HL-60/S4 treated with phorbol 12-myristate 13-acetate at 8.2 ng/mL for 4 days and 3 days (cell line): ENCODE data around the gene FAM168B.

Experiments used
- in situ Hi-C: fragments of 300-500 bp; cut with MboI; formaldehyde crosslinking; loops from 2 replicates; pipeline ENCODE4 v1.15.0; 2022; ENCODE audit warnings: low sequenced_read_pairs

The FAM168B gene

DNA sequence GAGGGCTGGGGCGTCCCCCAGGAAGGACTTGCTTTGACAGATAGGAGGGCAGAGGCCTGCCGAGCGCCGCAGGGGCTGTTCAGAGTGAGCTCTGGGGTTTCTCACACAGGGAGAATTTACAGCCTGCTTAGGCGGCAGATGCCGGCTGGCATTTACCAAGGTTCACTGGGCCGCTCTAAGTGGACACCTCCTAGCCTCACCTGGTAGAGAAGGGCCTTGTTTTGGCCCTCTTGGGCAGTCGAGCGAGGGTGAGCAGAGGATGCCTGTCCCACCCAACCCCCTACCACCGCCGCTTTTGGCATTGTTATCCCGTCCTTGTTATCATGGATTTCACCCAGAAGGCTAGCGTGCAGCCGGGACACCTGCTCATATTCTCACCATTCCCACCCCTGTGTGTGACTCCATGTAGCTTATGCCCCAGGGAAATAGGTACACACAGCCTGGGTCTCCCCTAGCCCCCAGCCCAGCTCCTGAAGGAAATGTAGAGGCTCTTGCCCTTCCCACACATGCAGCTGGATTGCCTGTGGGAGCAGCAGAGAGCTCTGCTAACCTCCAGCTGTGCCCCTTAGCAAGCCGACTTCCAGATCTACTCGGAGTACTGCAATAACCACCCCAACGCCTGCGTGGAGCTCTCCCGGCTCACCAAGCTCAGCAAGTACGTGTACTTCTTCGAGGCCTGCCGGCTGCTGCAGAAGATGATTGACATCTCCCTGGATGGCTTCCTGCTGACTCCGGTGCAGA lies 52.4 kb downstream of the FAM168B start:
- in situ Hi-C loops, result no loop called here

DNA sequence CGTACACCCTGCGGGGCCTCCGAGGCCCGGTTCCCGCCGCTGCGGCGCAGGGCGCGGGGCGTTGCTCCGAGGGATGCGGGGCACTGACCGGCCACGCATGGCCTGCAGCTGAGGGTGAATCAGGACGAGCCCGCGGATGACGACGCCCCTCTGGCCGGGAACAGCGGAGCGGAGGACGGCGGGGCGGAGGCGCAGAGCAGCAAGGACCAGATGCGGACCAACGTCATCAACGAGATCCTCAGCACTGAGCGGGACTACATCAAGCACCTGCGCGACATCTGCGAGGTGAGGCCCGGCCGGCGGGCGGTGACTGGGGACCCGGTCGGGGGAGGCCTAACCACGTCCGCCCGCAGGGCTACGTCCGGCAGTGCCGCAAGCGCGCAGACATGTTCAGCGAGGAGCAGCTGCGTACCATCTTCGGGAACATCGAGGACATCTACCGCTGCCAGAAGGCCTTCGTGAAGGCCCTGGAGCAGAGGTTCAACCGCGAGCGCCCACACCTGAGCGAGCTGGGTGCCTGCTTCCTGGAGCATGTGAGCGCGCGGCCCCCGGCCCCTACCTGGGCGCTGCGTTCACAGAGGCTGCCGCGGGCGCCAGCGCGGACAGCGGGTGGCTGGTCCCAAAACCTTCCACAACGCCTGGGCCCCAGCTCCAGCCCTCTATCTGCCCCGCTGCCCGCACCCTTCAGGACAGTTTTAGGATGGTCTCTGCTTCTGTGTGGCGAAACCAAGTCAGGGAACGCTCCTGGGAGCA lies 53.2 kb downstream of the FAM168B start:
- in situ Hi-C loops, result no loop called here

- in situ Hi-C loops, result no loop called here
Observed at GRCh38 chr2:131039535-131039907, 53.7 kb downstream of the FAM168B start.

DNA sequence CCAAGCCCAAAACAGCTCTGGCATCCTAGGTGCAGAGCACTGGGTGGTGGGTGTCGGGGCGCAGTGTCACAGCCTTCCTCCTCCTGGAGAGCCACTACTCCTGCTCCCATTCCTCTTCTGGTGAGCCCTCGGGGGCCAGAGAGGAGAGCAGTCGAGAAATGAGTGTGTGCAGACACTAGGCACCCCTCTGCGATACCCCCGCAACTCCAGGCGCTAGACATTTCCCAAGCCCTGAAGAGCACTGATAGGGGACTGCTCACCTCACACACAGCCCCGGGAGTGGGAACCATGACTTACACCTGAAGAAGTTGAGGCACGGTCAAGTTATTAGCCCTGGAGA lies 54.2 kb downstream of the FAM168B start:
- in situ Hi-C loops, result no loop called here

GRCh38 chr2:131038258-131039100 lies 54.8 kb downstream of the FAM168B start:
- in situ Hi-C loops, result no loop called here

GRCh38 chr2:131037398-131038257 lies 55.6 kb downstream of the FAM168B start:
- in situ Hi-C loops, result no loop called here

DNA sequence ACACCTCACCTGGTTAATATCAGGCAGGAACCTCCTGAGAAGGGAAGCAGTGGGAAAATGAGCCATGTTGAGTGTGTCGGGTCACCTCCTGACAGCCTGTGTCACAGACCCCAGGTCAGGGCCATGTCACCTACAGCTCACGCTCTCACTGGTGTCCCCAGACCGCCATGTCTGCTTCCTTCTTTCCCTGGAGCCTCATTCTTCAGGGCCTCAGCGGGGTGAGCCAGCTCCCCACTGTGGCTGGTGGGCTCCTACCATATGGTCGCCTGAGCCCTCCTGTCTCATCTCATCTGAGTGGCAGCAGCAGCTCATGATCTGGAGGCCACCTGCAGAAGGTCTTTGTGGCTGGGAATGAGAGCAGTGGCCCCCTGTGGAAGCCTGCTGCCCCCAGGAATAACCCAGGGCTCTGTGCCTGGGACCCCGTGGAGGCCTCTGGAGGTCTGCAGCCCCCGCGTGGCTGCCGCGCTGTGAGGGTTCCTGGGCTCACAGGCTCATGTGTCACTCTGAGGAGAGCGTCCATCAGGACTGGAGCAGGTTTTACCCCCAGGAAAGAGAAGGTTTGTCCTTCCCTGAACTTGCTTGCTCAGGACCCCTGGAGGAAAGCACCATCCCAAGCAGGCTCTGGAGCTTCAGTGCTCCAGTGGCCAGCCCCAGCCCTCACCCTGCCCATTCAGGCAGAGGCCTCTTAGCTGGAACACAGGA lies 56.4 kb downstream of the FAM168B start:
- in situ Hi-C loops, result no loop called here

DNA sequence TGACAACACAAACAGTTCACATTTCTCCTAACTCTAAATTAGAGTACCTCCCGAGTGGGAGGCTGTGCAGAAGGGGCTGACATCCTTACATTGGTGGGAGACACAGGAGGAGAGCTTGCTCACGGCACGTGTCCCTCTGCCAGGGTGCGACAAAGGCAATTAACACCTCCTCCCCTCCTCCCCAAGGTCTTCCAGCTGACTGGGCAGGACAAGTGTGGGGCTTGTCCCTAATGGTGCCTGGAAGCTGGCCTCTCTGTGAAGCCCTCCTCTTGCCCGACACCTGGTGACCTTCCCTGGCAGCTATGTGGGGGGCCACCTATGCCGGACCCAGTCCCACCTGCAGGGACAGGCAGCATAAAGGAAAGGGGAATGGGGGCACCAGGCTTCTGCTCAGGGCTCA lies 57.0 kb downstream of the FAM168B start:
- in situ Hi-C loops, result no loop called here

GRCh38 chr2:131035826-131036231 lies 57.4 kb downstream of the FAM168B start:
- in situ Hi-C loops, result no loop called here

DNA sequence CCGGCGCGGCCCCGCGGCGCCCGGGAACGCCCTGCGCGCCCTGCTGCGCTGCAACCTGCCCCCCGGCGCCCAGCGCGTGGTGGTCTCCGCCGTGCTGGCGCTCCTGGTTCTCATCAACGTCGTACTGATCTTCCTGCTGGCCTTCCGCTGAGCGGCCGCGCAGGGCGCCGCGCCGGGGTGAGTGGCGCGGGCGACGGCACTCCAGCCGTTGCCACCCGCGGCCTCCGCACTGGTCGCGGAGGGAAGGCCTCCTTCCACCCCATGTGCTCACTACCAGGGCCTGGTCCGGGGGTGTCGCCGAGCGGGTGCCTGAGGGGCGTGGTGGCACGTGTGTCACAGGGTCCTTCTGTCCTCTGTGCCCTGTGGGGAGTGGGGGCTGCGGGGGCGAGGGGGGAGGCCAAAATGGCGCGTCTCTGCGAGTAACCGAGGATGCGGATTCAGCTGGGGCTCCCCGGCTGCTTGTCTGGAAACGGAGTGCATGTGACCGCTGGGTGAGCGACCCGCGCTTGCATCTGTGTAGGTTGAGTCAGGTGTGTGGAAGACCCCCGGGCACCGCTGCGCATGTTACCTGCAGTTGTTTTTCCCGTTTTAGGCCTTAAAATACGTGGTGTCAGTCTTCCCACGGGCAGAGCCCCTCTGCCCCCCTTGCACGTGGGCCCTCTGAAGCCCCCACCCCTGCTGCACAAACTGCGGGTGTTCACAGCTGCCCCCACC lies 58.0 kb downstream of the FAM168B start:
- in situ Hi-C loops, result no loop called here

- in situ Hi-C loops, result no loop called here
Observed at GRCh38 chr2:131034122-131035051, 58.9 kb downstream of the FAM168B start.

DNA sequence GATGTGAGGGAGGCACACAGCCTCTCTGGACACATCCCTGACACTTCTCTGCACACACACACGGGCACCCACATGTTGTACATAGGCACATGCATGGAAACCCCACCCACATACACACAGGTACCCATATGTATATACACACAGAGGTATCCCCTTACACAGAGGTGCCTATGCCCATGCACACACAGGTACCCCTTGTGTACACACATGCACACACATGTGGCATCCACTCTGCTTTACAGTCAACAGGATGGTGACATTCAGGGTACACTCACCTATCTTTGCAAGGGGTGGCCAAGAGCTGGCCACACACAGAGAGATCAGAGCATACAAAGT lies 59.5 kb downstream of the FAM168B start:
- in situ Hi-C loops, result no loop called here

DNA sequence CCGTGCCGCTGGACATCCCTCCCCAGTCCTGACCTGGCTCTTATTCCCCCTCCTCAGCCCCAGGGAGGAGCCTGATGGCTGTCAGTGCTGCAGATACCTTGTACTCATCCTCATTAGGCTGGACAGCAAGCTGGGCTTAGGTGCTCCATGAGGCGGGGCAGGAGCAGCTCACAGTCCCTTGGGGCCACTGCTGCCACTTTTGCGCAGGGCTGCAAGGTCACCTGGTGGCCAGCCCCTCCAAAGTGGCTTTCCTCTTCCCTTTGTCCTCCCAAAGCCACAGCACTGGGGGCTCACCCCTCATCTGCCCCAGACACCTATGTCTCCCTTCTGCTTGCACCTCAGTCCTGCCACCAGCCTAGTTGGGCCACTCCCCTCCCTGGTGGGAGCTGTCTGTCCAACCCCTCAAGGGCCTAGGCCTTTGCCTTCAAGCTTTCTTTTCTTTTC lies 60.8 kb downstream of the FAM168B start:
- in situ Hi-C loops, result no loop called here

DNA sequence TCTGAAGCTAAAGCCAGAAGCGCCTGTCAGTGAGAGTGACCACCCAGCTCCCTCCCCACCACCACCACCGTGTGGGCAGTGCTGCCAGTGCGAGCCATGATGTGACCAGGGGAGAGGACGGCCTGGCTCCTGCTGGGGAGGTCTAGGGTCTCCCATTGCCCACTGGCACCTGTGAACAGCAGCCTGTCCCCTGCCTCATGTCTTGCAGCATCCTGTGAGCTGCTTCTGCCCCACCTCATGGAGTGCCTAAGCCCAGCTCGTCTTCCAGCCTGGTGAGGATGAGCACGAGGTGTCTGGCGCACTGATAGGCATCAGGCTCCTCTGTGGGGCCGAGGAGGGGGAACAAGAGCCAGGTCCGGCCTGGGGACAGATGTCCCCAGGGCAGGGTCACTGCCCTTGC lies 61.4 kb downstream of the FAM168B start:
- in situ Hi-C loops, result no loop called here

DNA sequence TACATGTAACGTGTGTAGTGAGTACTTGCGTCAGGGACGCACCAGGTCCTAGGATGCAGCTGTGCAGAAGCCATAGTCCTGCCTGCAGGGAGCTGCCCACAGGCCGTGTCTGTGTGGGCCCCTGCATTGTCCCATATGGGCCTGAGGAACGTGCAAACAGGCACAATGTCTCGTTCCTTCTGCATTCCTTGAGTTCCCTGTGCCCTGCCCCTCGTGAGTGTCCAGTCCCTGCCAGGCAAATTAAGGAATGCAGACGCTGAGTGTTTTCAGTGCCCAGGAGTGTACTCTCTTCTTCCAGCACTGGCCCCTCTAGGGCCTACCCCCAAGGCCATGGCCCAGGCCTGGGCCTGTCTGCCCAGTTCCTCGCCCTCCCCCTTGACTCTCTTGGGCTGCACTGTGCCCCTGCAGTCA lies 61.8 kb downstream of the FAM168B start:
- in situ Hi-C loops, result no loop called here

DNA sequence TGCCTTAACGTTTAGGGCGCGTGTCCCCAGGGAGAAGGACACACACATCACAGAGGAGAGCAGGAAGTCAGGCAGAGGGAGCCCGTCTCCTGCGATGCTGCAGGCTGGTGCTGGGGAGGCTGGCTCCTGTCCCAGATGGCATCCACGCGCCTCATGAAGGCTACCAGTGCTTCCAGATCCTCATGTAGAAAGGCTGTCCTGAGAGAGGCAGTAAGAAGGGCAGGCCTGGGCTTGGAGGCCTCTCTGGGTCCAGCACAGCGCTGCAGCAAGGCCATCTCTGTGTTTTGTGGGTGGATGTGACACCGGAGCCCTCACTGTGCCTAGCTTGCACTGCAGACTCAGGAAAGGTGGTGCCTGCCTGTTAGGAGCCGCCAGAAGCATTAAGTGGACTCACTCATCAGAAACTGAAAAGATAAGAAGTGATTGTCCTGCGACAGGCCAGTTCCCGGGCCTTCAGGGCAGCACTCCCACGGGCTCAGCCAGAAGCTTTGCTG lies 62.7 kb downstream of the FAM168B start:
- in situ Hi-C loops, result no loop called here

DNA sequence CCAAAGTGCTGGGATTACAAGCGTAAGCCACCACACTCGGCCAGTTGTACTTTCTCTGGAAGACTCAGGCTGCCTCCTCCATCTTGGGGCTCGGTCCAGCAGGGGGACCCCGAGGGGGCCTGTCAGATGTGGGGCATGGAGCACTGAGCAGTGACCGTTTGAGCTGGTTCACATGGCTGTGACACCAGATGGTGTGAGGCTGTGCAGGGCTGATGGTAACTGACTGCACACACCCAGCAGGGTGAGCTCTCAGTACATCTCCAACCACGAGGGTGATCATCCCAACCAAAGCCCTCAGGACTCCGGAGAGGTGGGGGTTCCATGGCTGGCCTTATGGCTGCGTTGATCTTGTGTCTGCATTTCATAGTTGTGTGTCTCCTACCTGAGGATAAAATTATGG lies 63.4 kb downstream of the FAM168B start:
- in situ Hi-C loops, result no loop called here
